GM12865 (cell line): Measurements from ENCODE around the gene BOK.
"Not testable (repeated sequence)": the region's sequence is repeated elsewhere in the genome, so short reads cannot be mapped to it uniquely, and the experiment has no call there.

Experiments used
- DNase-seq: peaks from one replicate; pipeline ENCODE4 v3.0.0; 2010; ENCODE audit warnings: low read depth
- H3K4me3 ChIP-seq: 2 replicates; pipeline ENCODE4 v1.5.1; 2011; ENCODE audit warnings: mild to moderate bottlenecking, low read depth, low read length, control low read depth
- CTCF ChIP-seq: IDR thresholded peaks from 2 replicates; pipeline ENCODE4 v1.5.1; 2011; ENCODE audit warnings: low read length, control low read depth, low read depth, inconsistent platforms; ENCODE audit not compliant: insufficient read depth; ENCODE audit errors: missing control alignments

BOK gene

GRCh38 chr2:241517297-241517696 lies 41.2 kb upstream of the BOK start:
- DNase-seq: no peak
- no peak overlapping the region for H3K4me3 ChIP-seq
- TF ChIP-seq CTCF: no peak

GRCh38 chr2:241519669-241520068 lies 38.9 kb upstream of the BOK start:
- no peak overlapping the region for H3K4me3 ChIP-seq
- TF ChIP-seq CTCF: no peak
- no peak for DNase-seq

GRCh38 chr2:241522477-241522876 lies 36.1 kb upstream of the BOK start:
- no peak overlapping the region for H3K4me3 ChIP-seq
- no peak for DNase-seq
- TF ChIP-seq CTCF: no peak

- DNase-seq, H3K4me3 ChIP-seq: not testable (repeated sequence)
Observed at GRCh38 chr2:241525818-241526780, 32.4 kb upstream of the BOK start.

- no peak for TF ChIP-seq CTCF
- DNase-seq: no peak
- H3K4me3 ChIP-seq: no peak overlapping the region
Observed at GRCh38 chr2:241530571-241530970, 28.0 kb upstream of the BOK start.

GRCh38 chr2:241531161-241531722 lies 27.3 kb upstream of the BOK start:
- no peak for DNase-seq
- no peak overlapping the region for H3K4me3 ChIP-seq
- TF ChIP-seq CTCF: no peak

GRCh38 chr2:241532168-241532567 lies 26.4 kb upstream of the BOK start:
- no peak for DNase-seq
- TF ChIP-seq CTCF: no peak
- no peak overlapping the region for H3K4me3 ChIP-seq
